HepG2 (cell line): ENCODE results near the gene CATSPERD. TPM values are rescaled to one million over a fixed set of nuclear protein-coding genes. Genes with fewer than 3 reads are reported as not detected.

ENCODE experiments used
- EHMT2 ChIP-seq: fragments of 200-600 bp; sonication (generic); IDR thresholded peaks from 2 replicates; pipeline ENCODE4 v1.7.0; 2017; ENCODE audit warnings: antibody characterized with exemption, low read depth, low read length, borderline replicate concordance
- ESRRA ChIP-seq: sonication (generic); formaldehyde crosslinking; IDR thresholded peaks from 2 replicates; pipeline ENCODE4 v1.5.1; 2020; ENCODE audit warnings: mild to moderate bottlenecking, low read depth, missing genetic modification reagents
- HIVEP1 ChIP-seq: sonication (generic); formaldehyde crosslinking; IDR thresholded peaks from 2 replicates; pipeline ENCODE4 v1.4.0; 2020; ENCODE audit warnings: mild to moderate bottlenecking, missing genetic modification reagents
- HMG20B ChIP-seq: conservative IDR thresholded peaks from 2 replicates; pipeline ENCODE4 v1.6.1; 2016; ENCODE audit warnings: missing genetic modification reagents, missing compliant biosample characterization
- KLF16 ChIP-seq, 2 experiments: sonication (generic) in 1 of 2; formaldehyde crosslinking in 1 of 2; IDR thresholded peaks; 2 replicates each; pipeline versions ENCODE4 v1.6.1 to v1.8.0; 2016 to 2023; ENCODE audit warnings: missing genetic modification reagents in 2 of 2, missing compliant biosample characterization in 1 of 2
- MEIS2 ChIP-seq: sonication (generic); formaldehyde crosslinking; IDR thresholded peaks from 2 replicates; pipeline ENCODE4 v1.9.0; 2021; ENCODE audit warnings: mild to moderate bottlenecking, missing genetic modification reagents
- MIER3 ChIP-seq: IDR thresholded peaks from 2 replicates; pipeline ENCODE4 v1.6.1; 2016; ENCODE audit warnings: missing compliant biosample characterization, borderline replicate concordance
- RAD21 ChIP-seq: fragments of 450-650 bp; formaldehyde crosslinking; IDR thresholded peaks from 2 replicates; pipeline ENCODE4 v1.5.0; 2020; ENCODE audit warnings: mild to moderate bottlenecking
- RBM39 ChIP-seq: fragments of 200-400 bp; formaldehyde crosslinking; IDR thresholded peaks from one replicate; pipeline ENCODE4 v1.6.1; 2018; ENCODE audit warnings: antibody characterized with exemption, mild to moderate bottlenecking, low read depth, low read length; ENCODE audit not compliant: poor library complexity, severe bottlenecking
- SMAD3 ChIP-seq: sonication (generic); formaldehyde crosslinking; IDR thresholded peaks from 2 replicates; pipeline ENCODE4 v1.4.0; 2020; ENCODE audit warnings: missing genetic modification reagents
- SMARCC2 ChIP-seq: fragments of 450-650 bp; IDR thresholded peaks from 2 replicates; pipeline ENCODE4 v1.6.1; 2017; ENCODE audit warnings: antibody characterized with exemption, mild to moderate bottlenecking
- SOX6 ChIP-seq, 2 experiments: fragments of 450-650 bp in 1 of 2; sonication (generic) in 1 of 2; formaldehyde crosslinking in 1 of 2; IDR thresholded peaks; 2 replicates each; pipeline versions ENCODE4 v1.4.0 to v1.6.1; 2017 to 2020; ENCODE audit warnings: antibody characterized with exemption in 1 of 2, mild to moderate bottlenecking in 1 of 2, missing genetic modification reagents in 1 of 2
- ZFP36L2 ChIP-seq: sonication (generic); formaldehyde crosslinking; IDR thresholded peaks from 2 replicates; pipeline ENCODE4 v1.4.0; 2020; ENCODE audit warnings: missing genetic modification reagents
- ZNF326 ChIP-seq: sonication (generic); formaldehyde crosslinking; IDR thresholded peaks from 2 replicates; pipeline ENCODE4 v1.4.0; 2020; ENCODE audit warnings: missing genetic modification reagents, borderline replicate concordance
- ZNF431 ChIP-seq: sonication (generic); formaldehyde crosslinking; IDR thresholded peaks from 2 replicates; pipeline ENCODE4 v1.9.0; 2022; ENCODE audit warnings: missing genetic modification reagents, low read depth, mild to moderate bottlenecking, borderline replicate concordance
- ZNF7 ChIP-seq: IDR thresholded peaks from 2 replicates; pipeline ENCODE4 v1.6.1; 2016; ENCODE audit warnings: missing biosample characterization, missing genetic modification reagents
- ZNF790 ChIP-seq: sonication (generic); formaldehyde crosslinking; IDR thresholded peaks from 2 replicates; pipeline ENCODE4 v1.8.0; 2022; ENCODE audit warnings: missing genetic modification reagents, mild to moderate bottlenecking, borderline replicate concordance
- polyA plus RNA-seq, 8 experiments: library from polyadenylated mRNA; depleted of rRNA in 3 of 8; stranded (reverse) in 7 of 8; unstranded in 1 of 8; fragments of >200 nt; fragmentation: Illumina TruSeq in 4 of 8; extraction: Trizol in 4 of 8; gene quantifications; 2 replicates each; pipeline versions ENCODE4 v1.2.1 to v1.2.3, GENCODE V29; 2011 to 2016; ENCODE audit warnings: low read depth in 4 of 8, missing spikeins in 1 of 8, mixed read lengths in 1 of 8; ENCODE audit not compliant: insufficient read depth in 1 of 8
- total RNA-seq, 5 experiments: library from RNA; depleted of rRNA; stranded (reverse); fragments of >200 nt; fragmentation: Illumina TruSeq; extraction: Trizol; gene quantifications; 2 replicates each; pipeline ENCODE4 v1.2.3, GENCODE V29; 2016; ENCODE audit warnings: low read depth in 1 of 5
- TF ChIP-seq, protein P1 (sequence below): sonication (generic); formaldehyde crosslinking; IDR thresholded peaks from 2 replicates; pipeline ENCODE4 v1.5.1; 2020; ENCODE audit warnings: missing genetic modification reagents, mild to moderate bottlenecking, borderline replicate concordance
- TF ChIP-seq, protein P2 (sequence below): IDR thresholded peaks from 2 replicates; pipeline ENCODE4 v1.6.1; 2012; ENCODE audit warnings: low read depth, low read length, improper control_type of control experiment
- TF ChIP-seq, protein P3 (sequence below): sonication (generic); formaldehyde crosslinking; IDR thresholded peaks from 2 replicates; pipeline ENCODE4 v1.4.0; 2020; ENCODE audit warnings: missing genetic modification reagents
- TF ChIP-seq, protein P4 (sequence below): sonication (generic); formaldehyde crosslinking; IDR thresholded peaks from 2 replicates; pipeline ENCODE4 v1.5.1; 2020; ENCODE audit warnings: mild to moderate bottlenecking, missing genetic modification reagents, moderate library complexity

The CATSPERD gene
- total and polyA plus RNA-seq, 2 of the 13 experiments (the other 11 are each of a cell fraction or from before 2014, with no cell fraction given) = 0.04 TPM; not detected in 1

DNA sequence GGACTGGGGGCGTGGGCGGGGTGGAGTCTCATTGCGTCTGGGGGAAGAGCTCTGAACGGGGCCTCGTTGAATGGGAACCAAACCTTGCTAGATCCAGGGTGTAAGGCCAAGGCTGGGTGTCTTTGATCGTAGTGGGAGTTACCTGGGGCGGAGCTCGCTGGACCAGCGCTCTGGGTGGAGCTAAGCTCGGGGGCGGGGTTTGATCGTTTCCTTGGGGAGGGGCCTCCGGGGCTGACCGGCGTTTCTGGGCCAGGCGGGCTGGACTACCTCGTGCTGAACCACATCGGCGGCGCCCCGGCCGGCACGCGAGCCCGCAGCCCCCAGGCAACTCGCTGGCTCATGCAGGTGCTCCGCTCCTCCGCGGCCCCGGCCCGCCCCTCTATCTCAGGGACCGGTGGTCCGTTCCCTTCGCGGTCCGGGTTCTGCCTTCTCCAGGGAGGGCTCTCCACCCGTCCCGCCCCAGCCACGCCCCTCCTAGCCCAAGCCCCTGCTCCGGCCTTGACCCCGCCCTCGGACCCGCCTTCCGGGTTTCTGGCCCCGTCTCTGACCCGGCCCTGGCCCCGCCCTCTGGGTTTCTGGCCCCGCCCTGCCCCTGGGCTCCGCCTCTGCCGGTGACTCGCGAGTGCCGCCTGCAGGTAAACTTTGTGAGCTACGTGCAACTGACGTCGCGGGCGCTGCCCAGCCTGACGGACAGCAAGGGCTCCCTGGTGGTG is 33.6 kb upstream of the CATSPERD start (continued):
- peak; percentile 72 for TF ChIP-seq RBM39
- no peak for TF ChIP-seq ZNF7 (CRISPR knock-in tag)
- TF ChIP-seq, protein P1, sequence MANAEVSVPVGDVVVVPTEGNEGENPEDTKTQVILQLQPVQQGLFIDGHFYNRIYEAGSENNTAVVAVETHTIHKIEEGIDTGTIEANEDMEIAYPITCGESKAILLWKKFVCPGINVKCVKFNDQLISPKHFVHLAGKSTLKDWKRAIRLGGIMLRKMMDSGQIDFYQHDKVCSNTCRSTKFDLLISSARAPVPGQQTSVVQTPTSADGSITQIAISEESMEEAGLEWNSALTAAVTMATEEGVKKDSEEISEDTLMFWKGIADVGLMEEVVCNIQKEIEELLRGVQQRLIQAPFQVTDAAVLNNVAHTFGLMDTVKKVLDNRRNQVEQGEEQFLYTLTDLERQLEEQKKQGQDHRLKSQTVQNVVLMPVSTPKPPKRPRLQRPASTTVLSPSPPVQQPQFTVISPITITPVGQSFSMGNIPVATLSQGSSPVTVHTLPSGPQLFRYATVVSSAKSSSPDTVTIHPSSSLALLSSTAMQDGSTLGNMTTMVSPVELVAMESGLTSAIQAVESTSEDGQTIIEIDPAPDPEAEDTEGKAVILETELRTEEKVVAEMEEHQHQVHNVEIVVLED = peak; percentile 70
- no peak for TF ChIP-seq ZNF326
- TF ChIP-seq MIER3 (CRISPR knock-in tag) = peak; percentile 67; the same call in 1 of the 2 replicates
- no peak for TF ChIP-seq ZFP36L2
- no peak for TF ChIP-seq SOX6 (IDR thresholded peaks at IDR 0.05)
- TF ChIP-seq SOX6 (CRISPR knock-in tag; IDR thresholded peaks at IDR 0.05) = peak; percentile 38; the same call in 1 of the 2 replicates
- TF ChIP-seq, protein P2, sequence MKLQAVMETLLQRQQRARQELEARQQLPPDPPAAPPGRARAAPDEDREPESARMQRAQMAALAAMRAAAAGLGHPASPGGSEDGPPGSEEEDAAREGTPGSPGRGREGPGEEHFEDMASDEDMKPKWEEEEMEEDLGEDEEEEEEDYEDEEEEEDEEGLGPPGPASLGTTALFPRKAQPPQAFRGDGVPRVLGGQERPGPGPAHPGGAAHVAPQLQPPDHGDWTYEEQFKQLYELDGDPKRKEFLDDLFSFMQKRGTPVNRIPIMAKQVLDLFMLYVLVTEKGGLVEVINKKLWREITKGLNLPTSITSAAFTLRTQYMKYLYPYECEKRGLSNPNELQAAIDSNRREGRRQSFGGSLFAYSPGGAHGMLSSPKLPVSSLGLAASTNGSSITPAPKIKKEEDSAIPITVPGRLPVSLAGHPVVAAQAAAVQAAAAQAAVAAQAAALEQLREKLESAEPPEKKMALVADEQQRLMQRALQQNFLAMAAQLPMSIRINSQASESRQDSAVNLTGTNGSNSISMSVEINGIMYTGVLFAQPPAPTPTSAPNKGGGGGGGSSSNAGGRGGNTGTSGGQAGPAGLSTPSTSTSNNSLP = no peak
- no peak for TF ChIP-seq SMAD3 (CRISPR knock-in tag)
- no peak for TF ChIP-seq EHMT2
- 0 out of 2 replicates have a peak, but pooled peaks have one; percentile 36 for TF ChIP-seq RAD21 (CRISPR knock-in tag)
- no peak for TF ChIP-seq KLF16 (CRISPR knock-in tag; IDR thresholded peaks at IDR 0.05)
- TF ChIP-seq HIVEP1 = peak; percentile 8; the same call in 1 of the 2 replicates
- TF ChIP-seq ZNF790 = no peak
- TF ChIP-seq, protein P3, sequence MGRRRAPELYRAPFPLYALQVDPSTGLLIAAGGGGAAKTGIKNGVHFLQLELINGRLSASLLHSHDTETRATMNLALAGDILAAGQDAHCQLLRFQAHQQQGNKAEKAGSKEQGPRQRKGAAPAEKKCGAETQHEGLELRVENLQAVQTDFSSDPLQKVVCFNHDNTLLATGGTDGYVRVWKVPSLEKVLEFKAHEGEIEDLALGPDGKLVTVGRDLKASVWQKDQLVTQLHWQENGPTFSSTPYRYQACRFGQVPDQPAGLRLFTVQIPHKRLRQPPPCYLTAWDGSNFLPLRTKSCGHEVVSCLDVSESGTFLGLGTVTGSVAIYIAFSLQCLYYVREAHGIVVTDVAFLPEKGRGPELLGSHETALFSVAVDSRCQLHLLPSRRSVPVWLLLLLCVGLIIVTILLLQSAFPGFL (CRISPR knock-in tag) = no peak
- TF ChIP-seq MEIS2 (CRISPR knock-in tag) = 0 out of 2 replicates have a peak, but pooled peaks have one; percentile 24
- TF ChIP-seq ZNF431 = no peak
- TF ChIP-seq ESRRA = no peak
- TF ChIP-seq SMARCC2 = no peak
- TF ChIP-seq HMG20B (CRISPR knock-in tag) = no peak
- TF ChIP-seq, protein P4, sequence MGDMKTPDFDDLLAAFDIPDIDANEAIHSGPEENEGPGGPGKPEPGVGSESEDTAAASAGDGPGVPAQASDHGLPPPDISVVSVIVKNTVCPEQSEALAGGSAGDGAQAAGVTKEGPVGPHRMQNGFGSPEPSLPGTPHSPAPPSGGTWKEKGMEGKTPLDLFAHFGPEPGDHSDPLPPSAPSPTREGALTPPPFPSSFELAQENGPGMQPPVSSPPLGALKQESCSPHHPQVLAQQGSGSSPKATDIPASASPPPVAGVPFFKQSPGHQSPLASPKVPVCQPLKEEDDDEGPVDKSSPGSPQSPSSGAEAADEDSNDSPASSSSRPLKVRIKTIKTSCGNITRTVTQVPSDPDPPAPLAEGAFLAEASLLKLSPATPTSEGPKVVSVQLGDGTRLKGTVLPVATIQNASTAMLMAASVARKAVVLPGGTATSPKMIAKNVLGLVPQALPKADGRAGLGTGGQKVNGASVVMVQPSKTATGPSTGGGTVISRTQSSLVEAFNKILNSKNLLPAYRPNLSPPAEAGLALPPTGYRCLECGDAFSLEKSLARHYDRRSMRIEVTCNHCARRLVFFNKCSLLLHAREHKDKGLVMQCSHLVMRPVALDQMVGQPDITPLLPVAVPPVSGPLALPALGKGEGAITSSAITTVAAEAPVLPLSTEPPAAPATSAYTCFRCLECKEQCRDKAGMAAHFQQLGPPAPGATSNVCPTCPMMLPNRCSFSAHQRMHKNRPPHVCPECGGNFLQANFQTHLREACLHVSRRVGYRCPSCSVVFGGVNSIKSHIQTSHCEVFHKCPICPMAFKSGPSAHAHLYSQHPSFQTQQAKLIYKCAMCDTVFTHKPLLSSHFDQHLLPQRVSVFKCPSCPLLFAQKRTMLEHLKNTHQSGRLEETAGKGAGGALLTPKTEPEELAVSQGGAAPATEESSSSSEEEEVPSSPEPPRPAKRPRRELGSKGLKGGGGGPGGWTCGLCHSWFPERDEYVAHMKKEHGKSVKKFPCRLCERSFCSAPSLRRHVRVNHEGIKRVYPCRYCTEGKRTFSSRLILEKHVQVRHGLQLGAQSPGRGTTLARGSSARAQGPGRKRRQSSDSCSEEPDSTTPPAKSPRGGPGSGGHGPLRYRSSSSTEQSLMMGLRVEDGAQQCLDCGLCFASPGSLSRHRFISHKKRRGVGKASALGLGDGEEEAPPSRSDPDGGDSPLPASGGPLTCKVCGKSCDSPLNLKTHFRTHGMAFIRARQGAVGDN (CRISPR knock-in tag) = peak; percentile 80
